ENCODE results near the gene ASF1A. TPM values are rescaled to one million over a fixed set of nuclear protein-coding genes. Genes with fewer than 3 reads are reported as not detected.

Gene ASF1A
- total and polyA plus RNA-seq, 9 of the 15 experiments (the other 6 are each of a cell fraction or from before 2014, with no cell fraction given): 31.5 to 45.3 (median 34.8) TPM

- H3K9me3 ChIP-seq (replicated peaks; ENCODE audit: control insufficient read depth, insufficient read depth, low read depth, low read length): no peaks in the 10 kb centered on the region
- H3K9me1 ChIP-seq (ENCODE audit: control insufficient read depth, insufficient read depth, low read length): no peaks in the 10 kb centered on the region
- H3K79me2 ChIP-seq (ENCODE audit: control insufficient read depth, insufficient read depth, low read length): peaks cover 91% of the 10 kb centered on the region
- peak overlapping the region; percentile 95 to 99 for H3K9ac ChIP-seq (ENCODE audit: insufficient read depth in 1 of 2, low read depth in 2 of 2, low read length in 2 of 2)
- peak overlapping the region; percentile 93 for H3K27ac ChIP-seq (ENCODE audit: extremely low read depth, low read depth, low read length)
- under 1% methylated on average over 11 of the region's 11 CpGs for WGBS (ENCODE audit: insufficient coverage, low coverage, missing lambda C conversion rate)
- BruUV-seq (replicated peaks): no TSS peak
- peak overlapping the region; percentile 72 for H3K4me3 ChIP-seq
- intact Hi-C loops (cut with micrococcal nuclease) (loop anchor here (2.0 to 10.0 kb wide), 2 partner anchors 40 to 240 kb away; partner anchors contain the start of genes CEP85L and MCM9), in situ Hi-C loops (cut with MboI) (no loop called here)
- H3K36me3 ChIP-seq (ENCODE audit: control insufficient read depth, insufficient read depth, low read length): peaks cover 29% of the 10 kb centered on the region
- POLR2A ChIA-PET: interaction anchor here (1.4 to 4.0 kb wide), 4 partner anchors 9 to 40 kb away, joined by 4 to 14 read pairs (median 8); partner anchors contain the start of gene MCM9
- FAIRE-seq (no peak), ATAC-seq (no peak), DNase-seq (ENCODE audit: extremely low read depth in 1 of 4, low spot score in 3 of 4) (no peak)
- peak overlapping the region; percentile 93 for H3K4me2 ChIP-seq (ENCODE audit: insufficient read depth, low read length)
- no peaks in the 10 kb centered on the region for H3K27me3 ChIP-seq (ENCODE audit: control insufficient read depth in 2 of 2, insufficient read depth in 2 of 2, low read length in 2 of 2)
- CTCF ChIA-PET (ENCODE audit: low intra/inter-chr PET ratio): interaction anchor here (0.6 kb wide), 1 partner anchor 230 kb away, joined by 3 read pairs; no protein-coding TSS in a partner anchor
- H3K4me1 ChIP-seq (replicated peaks in 1 of 2; ENCODE audit: control insufficient read depth in 2 of 2, insufficient read depth in 2 of 2, low read length in 2 of 2): peaks cover 20 to 47% of the 10 kb centered on the region in 2 experiments
- H2AFZ ChIP-seq (ENCODE audit: low read depth, low read length): no peak overlapping the region
- no peaks in the 10 kb centered on the region for H4K20me1 ChIP-seq (replicated peaks; ENCODE audit: control insufficient read depth, insufficient read depth, low read length)
- TF ChIP-seq RBBP5 (IDR thresholded peaks at IDR 0.05; ENCODE audit: borderline replicate concordance, insufficient read depth, low read length, poor library complexity, severe bottlenecking): no peak
- TF ChIP-seq RAD21 (CRISPR knock-in tag; conservative IDR thresholded peaks at IDR 0.05 in 1 of 2, IDR thresholded peaks at IDR 0.05 in 1 of 2): 0 out of 4 replicates have a peak, but pooled peaks of 1 of the 2 experiments have one; percentile 6
- TF ChIP-seq GATAD2B (IDR thresholded peaks at IDR 0.05; ENCODE audit: borderline replicate concordance): 0 out of 2 replicates have a peak, but pooled peaks have one; percentile 51
- TF ChIP-seq SRSF9 (IDR thresholded peaks at IDR 0.05; ENCODE audit: borderline replicate concordance, low read depth, low read length): no peak
- TF ChIP-seq MLLT1 (IDR thresholded peaks at IDR 0.05): peak; percentile 15 to 40; a peak in 1 of 4 replicates
- TF ChIP-seq NRF1 (conservative IDR thresholded peaks at IDR 0.05 in 1 of 2, IDR thresholded peaks at IDR 0.05 in 1 of 2): peak; percentile 54 to 83
- TF ChIP-seq CHD2 (IDR thresholded peaks at IDR 0.05; ENCODE audit: low read depth, low read length): 0 out of 2 replicates have a peak, but pooled peaks have one; percentile 9
- no peak for TF ChIP-seq CBFA2T2 (conservative IDR thresholded peaks at IDR 0.05)
- no peak for TF ChIP-seq ZNF518B (CRISPR knock-in tag; IDR thresholded peaks at IDR 0.05)
- peak; percentile 27 for TF ChIP-seq VEZF1 (CRISPR knock-in tag; IDR thresholded peaks at IDR 0.05)
- TF ChIP-seq NR3C1 (CRISPR knock-in tag; IDR thresholded peaks at IDR 0.05): no peak
- TF ChIP-seq PPARD (CRISPR knock-in tag; IDR thresholded peaks at IDR 0.05): no peak
- TF ChIP-seq GTF2B (IDR thresholded peaks at IDR 0.05; ENCODE audit: extremely low read depth, insufficient read length): no peak
- TF ChIP-seq FOXJ3 (CRISPR knock-in tag; IDR thresholded peaks at IDR 0.05): no peak
Observed at GRCh38 chr6:118895261-118895560, 1.3 kb downstream of the ASF1A start.
